Suprapubic skin (tissue), 4 donors: ENCODE measurements around the gene RASSF4. TPM values are rescaled to one million over a fixed set of nuclear protein-coding genes. Genes with fewer than 3 reads are reported as not detected.
A peak's percentile ranks its signal among the peaks of the same experiment; 100 is the strongest.

Source experiments
- DNase-seq, 2 donors: peaks; one replicate each; pipeline ENCODE4 v3.0.0-alpha.2; 2019; ENCODE audit warnings: low spot score in 2 of 2
- H3K27ac ChIP-seq: fragments of 200-600 bp; sonication (generic); one replicate; pipeline ENCODE4 v1.5.1; 2019
- H3K27me3 ChIP-seq: fragments of 200-600 bp; sonication (generic); one replicate; pipeline ENCODE4 v1.5.1; 2019
- H3K36me3 ChIP-seq: fragments of 200-600 bp; sonication (generic); one replicate; pipeline ENCODE4 v1.5.1; 2019
- H3K4me1 ChIP-seq: fragments of 200-600 bp; sonication (generic); one replicate; pipeline ENCODE4 v1.5.1; 2019
- H3K4me3 ChIP-seq: fragments of 200-600 bp; sonication (generic); one replicate; pipeline ENCODE4 v1.5.1; 2019; ENCODE audit warnings: mild to moderate bottlenecking
- H3K9me3 ChIP-seq: fragments of 200-600 bp; sonication (generic); one replicate; pipeline ENCODE4 v1.5.1; 2019
- EP300 ChIP-seq: sonication (generic); formaldehyde crosslinking; IDR thresholded peaks from one replicate; pipeline ENCODE4 v1.6.1; 2017; ENCODE audit warnings: antibody characterized with exemption
- POLR2A ChIP-seq, 2 donors: fragments of 450-650 bp; IDR thresholded peaks; one replicate each; pipeline ENCODE4 v1.6.1; 2017; ENCODE audit warnings: antibody characterized with exemption in 2 of 2, mild to moderate bottlenecking in 2 of 2, moderate library complexity in 2 of 2
- POLR2AphosphoS5 ChIP-seq, 3 donors: sonication (generic); formaldehyde crosslinking; IDR thresholded peaks; one replicate each; pipeline ENCODE4 v1.6.1; 2017; ENCODE audit warnings: antibody characterized with exemption in 3 of 3
- WGBS: methylation state at CpG from one replicate; pipeline ENCODE4 v1.1.5; 2018; 5-methylcytosine and 5-hydroxymethylcytosine counted together
- total RNA-seq, 4 donors: library from RNA; depleted of rRNA; stranded (reverse); fragments of >200 nt; gene quantifications; one replicate each; pipeline ENCODE4 v1.1.0, GENCODE V29; 2016
- TF ChIP-seq, protein P1 (sequence below), 2 donors: fragments of 200-600 bp in 1 of 2; fragments of 450-650 bp in 1 of 2; sonication (generic) in 1 of 2; IDR thresholded peaks; one replicate each; pipeline ENCODE4 v1.5.1; 2016 to 2019; ENCODE audit warnings: antibody characterized with exemption in 2 of 2, mild to moderate bottlenecking in 1 of 2, moderate library complexity in 1 of 2

Gene RASSF4
- total RNA-seq, 4 donors from 2014 or later: 4.4 to 23.3 (median 12.9) TPM

DNA sequence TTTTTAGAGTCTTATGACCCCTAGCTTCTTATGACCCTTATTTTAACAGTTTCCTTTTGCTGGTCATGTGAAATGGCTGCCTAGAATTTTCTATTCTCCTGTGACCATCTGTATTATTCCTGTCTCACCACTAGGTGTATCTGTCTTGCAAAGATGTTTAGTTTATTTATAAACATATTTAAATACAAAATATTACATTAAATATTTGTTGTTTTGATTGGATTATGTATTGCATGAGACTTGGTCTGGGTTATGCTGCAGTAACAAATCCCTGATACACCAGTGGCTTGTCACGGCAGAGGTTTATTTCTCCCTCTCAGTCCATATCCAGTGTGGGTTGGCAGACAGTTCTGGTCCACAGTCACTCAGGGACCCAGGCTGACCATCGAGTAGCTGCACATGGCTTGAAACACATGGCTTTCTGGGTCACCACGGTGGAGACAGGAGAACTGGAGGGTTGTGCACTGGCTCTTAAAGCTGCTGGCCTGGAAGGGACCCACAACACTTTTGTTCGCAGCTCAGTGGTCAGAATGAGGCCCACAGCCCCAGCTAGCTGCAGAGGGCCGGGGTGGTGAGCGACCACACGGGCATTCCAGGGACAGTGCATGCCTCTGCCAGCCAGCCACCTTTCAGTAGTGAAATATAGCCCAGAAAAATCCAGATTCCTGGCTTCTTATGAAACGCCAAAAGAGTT lies 7.4 kb downstream of the RASSF4 start:
- peak; percentile 46 to 47 for DNase-seq
- WGBS: 95% methylated on average over 8 of the region's 8 CpGs
- H3K36me3 ChIP-seq: peaks cover 12% of the 10 kb centered on the region
- no peaks in the 10 kb centered on the region for H3K9me3 ChIP-seq
- no peak overlapping the region for H3K4me3 ChIP-seq
- peaks cover 68% of the 10 kb centered on the region for H3K4me1 ChIP-seq
- TF ChIP-seq EP300 (no peak), POLR2AphosphoS5 (IDR thresholded peaks at IDR 0.05) (no peak), POLR2A (IDR thresholded peaks at IDR 0.05) (no peak)
- TF ChIP-seq, protein P1, sequence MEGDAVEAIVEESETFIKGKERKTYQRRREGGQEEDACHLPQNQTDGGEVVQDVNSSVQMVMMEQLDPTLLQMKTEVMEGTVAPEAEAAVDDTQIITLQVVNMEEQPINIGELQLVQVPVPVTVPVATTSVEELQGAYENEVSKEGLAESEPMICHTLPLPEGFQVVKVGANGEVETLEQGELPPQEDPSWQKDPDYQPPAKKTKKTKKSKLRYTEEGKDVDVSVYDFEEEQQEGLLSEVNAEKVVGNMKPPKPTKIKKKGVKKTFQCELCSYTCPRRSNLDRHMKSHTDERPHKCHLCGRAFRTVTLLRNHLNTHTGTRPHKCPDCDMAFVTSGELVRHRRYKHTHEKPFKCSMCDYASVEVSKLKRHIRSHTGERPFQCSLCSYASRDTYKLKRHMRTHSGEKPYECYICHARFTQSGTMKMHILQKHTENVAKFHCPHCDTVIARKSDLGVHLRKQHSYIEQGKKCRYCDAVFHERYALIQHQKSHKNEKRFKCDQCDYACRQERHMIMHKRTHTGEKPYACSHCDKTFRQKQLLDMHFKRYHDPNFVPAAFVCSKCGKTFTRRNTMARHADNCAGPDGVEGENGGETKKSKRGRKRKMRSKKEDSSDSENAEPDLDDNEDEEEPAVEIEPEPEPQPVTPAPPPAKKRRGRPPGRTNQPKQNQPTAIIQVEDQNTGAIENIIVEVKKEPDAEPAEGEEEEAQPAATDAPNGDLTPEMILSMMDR (IDR thresholded peaks at IDR 0.05): no peak
- H3K27ac ChIP-seq: peak overlapping the region; percentile 28
- no peaks in the 10 kb centered on the region for H3K27me3 ChIP-seq

DNA sequence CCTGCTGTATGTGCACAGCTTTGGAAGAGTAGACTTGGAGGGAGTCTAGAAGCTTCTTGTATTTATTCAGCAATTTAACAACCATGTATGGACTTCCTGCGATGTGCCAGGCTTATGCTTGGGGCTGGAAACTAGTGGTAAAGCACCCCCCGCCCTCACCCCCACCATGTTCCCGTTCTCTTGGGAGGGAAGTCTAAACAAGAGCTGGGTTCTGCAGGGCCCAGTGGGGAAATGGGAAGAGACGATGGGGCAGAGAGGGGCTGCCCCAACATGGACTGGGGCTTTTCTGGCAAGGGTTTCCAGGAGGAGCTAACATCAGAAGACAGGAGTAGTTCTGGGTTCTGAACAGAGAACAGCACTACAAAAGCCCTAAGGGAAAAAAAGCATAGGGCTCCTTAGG lies 8.0 kb downstream of the RASSF4 start:
- Histone ChIP-seq H3K27me3 (no peaks in the 10 kb centered on the region), H3K27ac (peak overlapping the region; percentile 46), H3K9me3 (no peaks in the 10 kb centered on the region), H3K36me3 (peaks cover 12% of the 10 kb centered on the region), H3K4me3 (no peak overlapping the region), H3K4me1 (peaks cover 61% of the 10 kb centered on the region)
- DNase-seq: peak; percentile 61 to 65
- WGBS: 83% methylated on average over 4 of the region's 4 CpGs
- TF ChIP-seq, protein P1 (IDR thresholded peaks at IDR 0.05): no peak
- TF ChIP-seq POLR2A (IDR thresholded peaks at IDR 0.05): no peak
- TF ChIP-seq POLR2AphosphoS5 (IDR thresholded peaks at IDR 0.05): no peak
- no peak for TF ChIP-seq EP300

DNA sequence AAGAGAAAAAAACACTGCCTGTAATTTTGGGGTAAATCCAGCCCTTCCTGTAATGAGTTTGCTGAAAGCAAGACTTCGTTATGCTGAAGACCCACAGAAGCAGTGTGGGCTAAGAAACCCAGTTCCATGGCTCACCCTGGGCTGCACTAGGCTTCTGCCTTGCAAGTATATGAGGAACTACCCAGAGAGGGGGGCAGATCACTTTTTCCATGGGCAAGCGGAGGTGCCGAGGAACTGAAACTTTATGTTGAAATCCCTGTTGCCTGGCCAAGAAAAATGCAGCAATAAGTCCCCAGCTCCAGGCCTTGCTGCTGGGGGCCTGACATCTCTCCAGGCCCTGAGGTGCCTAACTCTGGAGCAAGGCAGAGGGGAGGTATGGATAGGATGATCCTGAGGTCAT lies 8.5 kb downstream of the RASSF4 start:
- TF ChIP-seq POLR2AphosphoS5 (IDR thresholded peaks at IDR 0.05): no peak
- no peak for TF ChIP-seq POLR2A (IDR thresholded peaks at IDR 0.05)
- no peak for TF ChIP-seq EP300
- TF ChIP-seq, protein P1 (IDR thresholded peaks at IDR 0.05): no peak
- H3K4me3 ChIP-seq: no peak overlapping the region
- H3K27ac ChIP-seq: peak overlapping the region; percentile 46
- H3K4me1 ChIP-seq: peaks cover 57% of the 10 kb centered on the region
- H3K36me3 ChIP-seq: peaks cover 12% of the 10 kb centered on the region
- DNase-seq: peak; percentile 78 to 82
- no peaks in the 10 kb centered on the region for H3K9me3 ChIP-seq
- WGBS: 31% methylated on average over 2 of the region's 3 CpGs
- no peaks in the 10 kb centered on the region for H3K27me3 ChIP-seq

DNA sequence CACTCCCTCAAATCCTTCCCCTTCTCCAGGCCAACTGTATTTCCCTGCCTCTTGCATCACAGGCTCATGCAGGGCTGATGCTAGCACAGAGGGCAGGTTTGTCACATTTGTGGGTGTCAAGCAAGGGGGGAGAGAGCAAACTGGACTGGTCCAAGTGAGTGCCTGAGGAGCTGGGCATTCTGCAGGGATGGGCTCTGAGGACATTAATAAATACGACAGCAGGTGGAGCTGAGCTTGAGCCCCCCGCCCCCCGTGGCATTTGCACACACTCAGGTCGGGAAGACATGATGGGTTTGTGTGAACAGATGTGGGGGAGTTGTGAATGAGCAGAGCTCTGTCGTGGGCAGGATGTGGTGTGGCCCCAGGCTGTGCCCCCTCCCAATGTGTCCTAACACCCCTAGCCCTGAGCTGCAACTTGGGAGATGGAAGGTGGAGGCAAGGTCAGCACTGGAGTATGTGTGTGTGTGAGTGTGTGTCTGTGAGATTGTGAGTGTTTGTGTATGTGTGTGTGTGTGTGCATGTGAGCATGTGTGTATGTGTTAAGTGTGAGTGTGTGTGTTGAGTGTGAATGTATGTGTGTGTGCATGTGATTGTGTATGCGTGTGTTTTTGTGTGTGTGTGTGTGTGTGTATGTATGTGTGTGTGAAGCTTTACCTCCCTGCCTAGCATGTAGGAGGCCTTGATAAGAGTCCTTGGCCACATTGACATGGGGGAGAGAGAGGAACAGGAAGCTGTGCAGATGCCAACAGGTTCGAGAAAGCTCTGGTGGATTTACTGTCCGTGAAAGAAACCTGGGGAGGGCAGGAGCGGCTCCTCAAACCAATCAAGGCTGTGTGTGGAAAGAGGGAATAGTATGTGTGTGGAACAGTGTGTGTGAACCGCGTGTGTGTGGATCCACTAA lies 9.1 kb downstream of the RASSF4 start:
- peaks cover 12% of the 10 kb centered on the region for H3K36me3 ChIP-seq
- no peak for TF ChIP-seq EP300
- TF ChIP-seq, protein P1 (IDR thresholded peaks at IDR 0.05): no peak
- TF ChIP-seq POLR2AphosphoS5 (IDR thresholded peaks at IDR 0.05): no peak
- no peak for TF ChIP-seq POLR2A (IDR thresholded peaks at IDR 0.05)
- no peak overlapping the region for H3K4me3 ChIP-seq
- DNase-seq: peak; percentile 52 to 68
- WGBS: 74% methylated on average over 10 of the region's 11 CpGs
- peaks cover 57% of the 10 kb centered on the region for H3K4me1 ChIP-seq
- no peaks in the 10 kb centered on the region for H3K27me3 ChIP-seq
- H3K9me3 ChIP-seq: no peaks in the 10 kb centered on the region
- H3K27ac ChIP-seq: peak overlapping the region; percentile 14

DNA sequence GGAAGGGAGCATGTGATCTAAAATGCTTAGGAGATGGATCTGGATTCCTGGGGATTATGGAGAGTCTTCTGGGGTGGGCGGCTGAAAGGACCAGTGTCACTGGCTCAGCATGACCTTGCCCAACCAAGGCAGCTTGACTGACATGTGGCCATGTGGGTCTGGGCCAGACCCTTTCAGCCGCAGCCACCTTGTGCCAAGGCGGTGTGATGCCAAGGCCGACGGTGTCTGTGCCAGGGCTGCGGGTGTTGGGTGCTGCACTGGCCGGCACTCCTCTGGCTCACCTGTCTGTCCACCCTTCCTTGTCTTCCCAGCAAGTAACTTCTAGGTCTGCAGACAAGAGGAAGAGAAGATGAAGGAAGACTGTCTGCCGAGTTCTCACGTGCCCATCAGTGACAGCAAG lies 10.3 kb downstream of the RASSF4 start:
- peaks cover 12% of the 10 kb centered on the region for H3K36me3 ChIP-seq
- H3K9me3 ChIP-seq: no peaks in the 10 kb centered on the region
- 100% methylated on average over 6 of the region's 9 CpGs for WGBS
- H3K4me3 ChIP-seq: no peak overlapping the region
- no peak overlapping the region for H3K27ac ChIP-seq
- no peaks in the 10 kb centered on the region for H3K27me3 ChIP-seq
- DNase-seq: peak in 1 of 2 donors; percentile 55
- no peak for TF ChIP-seq POLR2AphosphoS5 (IDR thresholded peaks at IDR 0.05)
- no peak for TF ChIP-seq POLR2A (IDR thresholded peaks at IDR 0.05)
- TF ChIP-seq, protein P1 (IDR thresholded peaks at IDR 0.05): no peak
- no peak for TF ChIP-seq EP300
- H3K4me1 ChIP-seq: peaks cover 57% of the 10 kb centered on the region
